ENCODE results near the gene FBXL22.
"Not testable (repeated sequence)": the region's sequence is repeated elsewhere in the genome, so short reads cannot be mapped to it uniquely, and the experiment has no call there.

FBXL22 gene

DNA sequence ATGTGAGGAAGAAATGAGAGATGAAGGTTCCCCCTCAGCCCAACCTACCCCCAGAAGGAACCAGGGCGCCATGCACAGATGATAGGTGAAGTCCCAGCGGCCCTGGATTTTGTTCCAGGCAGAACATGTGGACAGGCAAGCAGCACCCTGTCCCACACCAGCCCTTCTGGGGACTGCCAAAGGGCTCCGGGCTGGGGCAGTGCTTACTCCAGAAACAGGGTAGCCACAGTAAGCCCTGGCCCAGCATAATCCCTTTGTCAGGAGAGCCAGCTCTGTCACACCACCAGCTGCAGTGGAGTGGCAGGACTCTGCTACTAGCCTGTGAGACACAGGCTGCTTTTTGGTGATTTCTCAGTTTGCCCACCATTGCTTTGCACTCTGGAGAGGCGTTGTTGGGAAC, 6.3 kb downstream of the FBXL22 start:
- Histone ChIP-seq H3K9ac (ENCODE audit: low read depth, low read length) (no peak overlapping the region), H3K9me3 (ENCODE audit: insufficient read depth, low read depth, low read length) (no peaks in the 10 kb centered on the region), H3K27ac (ENCODE audit: low read length) (no peak overlapping the region), H3K36me3 (ENCODE audit: insufficient read depth, low read depth, low read length) (peaks cover 7% of the 10 kb centered on the region; the same call in 1 of the 2 replicates), H3K4me3 (ENCODE audit: low read length) (no peak overlapping the region), H3K4me1 (ENCODE audit: insufficient read depth, low read length) (peaks cover 7% of the 10 kb centered on the region; the same call in 1 of the 2 replicates), H3K27me3 (ENCODE audit: insufficient read depth, low read length) (peaks cover 46% of the 10 kb centered on the region)

DNA sequence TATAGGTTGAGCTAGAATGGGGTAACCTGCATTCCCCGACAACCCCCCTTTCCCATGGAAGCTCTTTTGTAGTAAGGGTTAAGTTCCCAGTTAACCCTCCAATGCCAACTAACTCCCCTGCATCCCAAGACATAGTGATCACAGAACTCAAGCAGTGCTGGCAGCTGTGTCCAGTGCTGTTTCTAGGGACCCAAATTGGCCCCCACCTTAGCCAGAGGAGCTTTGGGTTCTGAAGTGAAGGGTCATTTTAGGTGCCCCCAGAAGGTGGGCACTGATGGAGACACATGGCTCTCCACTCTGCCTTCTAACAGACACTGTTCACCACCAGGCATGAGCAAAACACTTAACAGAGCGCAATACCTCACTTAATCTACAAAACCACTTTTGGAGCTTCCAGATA, 7.1 kb downstream of the FBXL22 start:
- no peak overlapping the region for H3K4me3 ChIP-seq (ENCODE audit: low read length)
- peaks cover 38% of the 10 kb centered on the region for H3K27me3 ChIP-seq (ENCODE audit: insufficient read depth, low read length)
- no peak overlapping the region for H3K27ac ChIP-seq (ENCODE audit: low read length)

DNA sequence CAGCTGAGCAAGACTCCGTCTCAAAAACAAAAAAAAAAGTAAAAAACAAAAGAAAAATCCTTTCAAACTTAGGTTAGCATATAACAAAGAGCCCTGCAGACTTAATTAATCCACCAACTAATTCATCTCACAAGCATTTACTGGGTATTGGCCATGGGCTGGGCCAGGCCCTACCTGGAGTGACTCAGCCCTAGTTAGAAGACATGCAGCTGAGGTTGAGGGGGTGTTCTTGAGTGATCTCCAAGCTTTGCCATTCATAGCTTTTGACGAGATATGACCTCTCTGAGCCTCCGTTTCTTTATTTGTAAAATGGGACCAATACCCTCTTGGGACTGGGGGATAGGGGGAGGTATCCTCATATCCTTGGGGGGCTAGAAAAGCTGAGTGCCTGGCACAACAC, 7.8 kb downstream of the FBXL22 start:
- H3K9ac ChIP-seq (ENCODE audit: low read depth, low read length) = no peak overlapping the region

More for the DNA sequence above, 7.1 kb downstream of the FBXL22 start:
- Histone ChIP-seq H3K36me3 (ENCODE audit: insufficient read depth, low read depth, low read length) (peaks cover 14% of the 10 kb centered on the region; the same call in 1 of the 2 replicates), H3K9me3 (ENCODE audit: insufficient read depth, low read depth, low read length) (no peaks in the 10 kb centered on the region), H3K9ac (ENCODE audit: low read depth, low read length) (no peak overlapping the region), H3K4me1 (ENCODE audit: insufficient read depth, low read length) (peaks cover 7% of the 10 kb centered on the region; the same call in 1 of the 2 replicates)

DNA sequence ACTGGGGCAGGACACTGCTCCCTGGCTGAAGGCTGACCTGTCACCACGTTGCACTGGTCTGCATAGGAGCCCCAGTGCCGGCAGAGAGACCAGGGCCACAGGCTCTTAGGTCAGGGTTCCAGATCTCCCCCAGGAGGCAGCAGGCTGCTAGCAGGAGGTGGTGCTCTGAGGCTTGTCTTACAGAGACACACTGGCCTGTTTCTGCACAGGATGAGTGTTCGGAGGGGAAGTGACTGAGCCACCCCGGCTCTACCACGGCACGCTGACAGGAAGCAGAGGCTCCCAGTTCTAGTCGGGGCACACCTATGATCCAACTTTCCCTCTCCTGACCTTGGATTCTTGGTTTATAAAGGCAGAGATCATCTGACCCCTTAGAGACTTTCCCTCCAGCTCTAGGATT, 8.6 kb downstream of the FBXL22 start:
- no peak overlapping the region for H3K9ac ChIP-seq (ENCODE audit: low read depth, low read length)
- H3K27ac ChIP-seq (ENCODE audit: low read length) = no peak overlapping the region
- peaks cover 19% of the 10 kb centered on the region; the same call in 1 of the 2 replicates for H3K36me3 ChIP-seq (ENCODE audit: insufficient read depth, low read depth, low read length)
- H3K4me1 ChIP-seq (ENCODE audit: insufficient read depth, low read length) = peaks cover 7% of the 10 kb centered on the region; the same call in 1 of the 2 replicates
- H3K9me3 ChIP-seq (ENCODE audit: insufficient read depth, low read depth, low read length) = no peaks in the 10 kb centered on the region
- H3K4me3 ChIP-seq (ENCODE audit: low read length) = no peak overlapping the region
- H3K27me3 ChIP-seq (ENCODE audit: insufficient read depth, low read length) = peaks cover 27% of the 10 kb centered on the region

More for the DNA sequence above, 7.8 kb downstream of the FBXL22 start:
- Histone ChIP-seq H3K27ac (ENCODE audit: low read length) (no peak overlapping the region), H3K4me3 (ENCODE audit: low read length) (no peak overlapping the region), H3K36me3 (ENCODE audit: insufficient read depth, low read depth, low read length) (peaks cover 19% of the 10 kb centered on the region; the same call in 1 of the 2 replicates), H3K4me1 (ENCODE audit: insufficient read depth, low read length) (peaks cover 7% of the 10 kb centered on the region; the same call in 1 of the 2 replicates), H3K27me3 (ENCODE audit: insufficient read depth, low read length) (peaks cover 33% of the 10 kb centered on the region), H3K9me3 (ENCODE audit: insufficient read depth, low read depth, low read length) (no peaks in the 10 kb centered on the region)

DNA sequence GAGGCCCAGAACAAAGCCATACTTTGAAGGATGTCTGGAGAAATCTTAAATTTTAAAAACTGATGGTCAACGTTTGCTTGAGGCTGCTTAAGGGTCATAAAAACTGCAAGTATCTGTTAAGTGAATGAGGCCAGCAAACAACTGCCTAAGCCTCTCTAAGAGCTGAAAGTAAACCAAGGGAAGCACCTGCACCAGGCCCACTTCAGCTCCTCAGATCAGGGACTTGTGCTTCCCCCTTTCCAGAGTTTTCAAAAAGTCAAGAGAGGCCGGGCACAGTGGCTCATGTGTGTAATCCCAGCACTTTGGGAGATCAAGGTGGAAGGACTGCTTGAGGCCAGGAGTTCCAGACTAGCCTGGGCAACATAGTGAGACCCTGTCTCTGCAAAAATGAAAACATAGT, 9.1 kb downstream of the FBXL22 start:
- Histone ChIP-seq H3K36me3 (ENCODE audit: insufficient read depth, low read depth, low read length) (peaks cover 21% of the 10 kb centered on the region; the same call in 1 of the 2 replicates), H3K9ac (ENCODE audit: low read depth, low read length) (no peak overlapping the region), H3K27ac (ENCODE audit: low read length) (no peak overlapping the region), H3K9me3 (ENCODE audit: insufficient read depth, low read depth, low read length) (no peaks in the 10 kb centered on the region), H3K27me3 (ENCODE audit: insufficient read depth, low read length) (peaks cover 22% of the 10 kb centered on the region), H3K4me3 (ENCODE audit: low read length) (no peak overlapping the region), H3K4me1 (ENCODE audit: insufficient read depth, low read length) (peaks cover 7% of the 10 kb centered on the region; the same call in 1 of the 2 replicates)

DNA sequence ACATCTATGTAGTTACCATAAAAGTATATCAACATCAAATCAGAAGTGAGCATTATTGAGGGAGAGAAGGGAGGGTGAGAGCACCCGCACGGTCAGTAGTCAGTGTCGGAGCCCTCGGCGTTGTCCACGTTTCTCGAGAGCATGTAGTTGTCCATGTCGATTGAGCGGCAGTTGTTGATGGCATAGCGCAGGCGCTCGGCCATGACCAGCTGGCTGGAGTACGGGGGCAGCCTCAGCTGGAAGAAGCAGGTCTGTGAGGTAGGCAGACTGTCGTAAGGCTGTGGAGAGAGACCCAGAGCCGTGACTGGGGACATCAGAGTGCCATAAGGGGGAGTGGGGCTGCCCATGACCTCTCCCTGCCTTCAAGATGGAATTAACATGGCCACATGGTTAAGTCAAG, 11.8 kb downstream of the FBXL22 start:
- Histone ChIP-seq H3K9me3 (ENCODE audit: insufficient read depth, low read depth, low read length) (no peaks in the 10 kb centered on the region), H3K9ac (ENCODE audit: low read depth, low read length) (no peak overlapping the region), H3K4me3 (ENCODE audit: low read length) (no peak overlapping the region), H3K36me3 (ENCODE audit: insufficient read depth, low read depth, low read length) (peaks cover 24% of the 10 kb centered on the region; the same call in 1 of the 2 replicates), H3K27ac (ENCODE audit: low read length) (no peak overlapping the region), H3K4me1 (ENCODE audit: insufficient read depth, low read length) (0 out of 2 replicates have a peak, but pooled peaks cover 2% of the 10 kb centered on the region), H3K27me3 (ENCODE audit: insufficient read depth, low read length) (no peaks in the 10 kb centered on the region)

DNA sequence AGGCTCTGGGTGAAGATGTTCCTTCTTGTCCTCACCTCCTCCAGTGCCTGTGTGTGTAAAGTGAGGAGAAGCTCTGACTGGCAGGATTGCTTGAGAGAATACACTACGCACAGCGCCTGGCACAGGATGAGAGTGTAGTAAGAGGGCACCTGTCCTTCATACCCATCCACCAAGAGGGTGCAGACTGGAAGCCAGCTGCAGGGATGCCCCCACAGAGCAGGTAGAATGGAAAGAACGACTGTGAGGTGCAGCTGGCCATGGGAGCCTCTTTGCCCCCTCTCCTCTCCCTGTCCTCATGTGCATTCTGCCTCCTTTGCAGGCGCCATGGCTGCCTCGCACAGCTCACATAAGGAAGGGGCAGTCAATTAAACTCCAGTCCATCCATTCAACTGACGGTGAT, 12.3 kb downstream of the FBXL22 start:
- Histone ChIP-seq H3K4me1 (ENCODE audit: insufficient read depth, low read length) (0 out of 2 replicates have a peak, but pooled peaks cover 2% of the 10 kb centered on the region), H3K27me3 (ENCODE audit: insufficient read depth, low read length) (no peaks in the 10 kb centered on the region), H3K9ac (ENCODE audit: low read depth, low read length) (no peak overlapping the region), H3K4me3 (ENCODE audit: low read length) (no peak overlapping the region), H3K36me3 (ENCODE audit: insufficient read depth, low read depth, low read length) (peaks cover 25% of the 10 kb centered on the region; the same call in 1 of the 2 replicates), H3K9me3 (ENCODE audit: insufficient read depth, low read depth, low read length) (no peaks in the 10 kb centered on the region), H3K27ac (ENCODE audit: low read length) (no peak overlapping the region)

DNA sequence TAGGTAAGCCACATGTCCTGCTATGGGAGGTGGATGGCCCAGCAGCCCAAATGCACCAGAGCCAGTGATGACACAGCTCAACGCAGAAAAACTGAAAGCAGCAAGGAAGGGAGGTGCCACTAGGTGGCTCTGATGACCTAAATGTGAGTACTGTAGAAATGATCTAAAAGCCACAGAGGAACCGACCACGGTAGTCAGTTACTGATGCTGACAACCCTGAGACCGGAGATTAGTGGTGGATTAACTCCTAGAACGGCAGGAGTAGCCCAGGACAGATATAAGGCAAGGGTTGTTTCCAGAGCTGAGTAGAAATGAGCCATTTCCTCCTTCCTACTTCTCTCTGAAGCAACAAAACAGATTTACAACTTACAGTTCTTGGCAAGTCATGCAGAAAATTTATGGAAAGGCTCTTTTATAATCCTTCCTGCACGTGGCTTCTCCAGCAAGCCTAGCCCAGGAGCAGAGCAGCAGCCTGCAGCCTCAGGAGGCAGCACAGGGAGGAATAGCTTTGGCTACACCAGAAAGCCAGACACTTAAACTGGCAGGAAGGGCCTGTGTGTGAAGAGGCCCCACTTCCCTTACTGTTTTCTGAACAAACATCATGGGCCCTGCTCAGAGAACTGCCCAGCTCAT, 13.1 kb downstream of the FBXL22 start:
- Histone ChIP-seq H3K36me3 (ENCODE audit: insufficient read depth, low read depth, low read length) (peaks cover 32% of the 10 kb centered on the region; the same call in 1 of the 2 replicates), H3K27me3 (ENCODE audit: insufficient read depth, low read length) (no peaks in the 10 kb centered on the region), H3K27ac (ENCODE audit: low read length) (no peak overlapping the region), H3K4me3 (ENCODE audit: low read length) (no peak overlapping the region), H3K4me1 (ENCODE audit: insufficient read depth, low read length) (0 out of 2 replicates have a peak, but pooled peaks cover 2% of the 10 kb centered on the region), H3K9me3 (ENCODE audit: insufficient read depth, low read depth, low read length) (no peaks in the 10 kb centered on the region), H3K9ac (ENCODE audit: low read depth, low read length) (no peak overlapping the region)

DNA sequence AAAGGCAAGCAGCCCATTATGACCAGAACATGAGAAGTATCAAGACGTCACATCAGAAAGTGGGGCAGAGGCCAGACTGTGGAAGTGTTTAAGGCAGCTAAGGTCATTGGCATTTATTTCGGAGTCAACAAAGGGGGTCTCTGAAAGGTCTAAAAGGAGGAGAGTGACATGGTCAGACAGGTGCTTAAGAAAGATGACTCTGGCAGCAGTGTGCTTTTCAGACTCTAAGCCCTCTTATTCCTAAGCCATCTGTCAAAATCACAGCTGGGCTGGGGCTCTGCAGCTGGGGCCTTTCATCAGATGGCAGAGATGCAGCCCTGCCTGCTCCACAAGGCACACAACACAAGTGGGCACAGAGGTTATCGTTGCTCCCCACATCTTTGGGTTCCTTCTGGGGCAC, 14.0 kb downstream of the FBXL22 start:
- Histone ChIP-seq H3K36me3 (ENCODE audit: insufficient read depth, low read depth, low read length) (peaks cover 32% of the 10 kb centered on the region; the same call in 1 of the 2 replicates), H3K4me1 (ENCODE audit: insufficient read depth, low read length) (0 out of 2 replicates have a peak, but pooled peaks cover 2% of the 10 kb centered on the region), H3K27me3 (ENCODE audit: insufficient read depth, low read length) (no peaks in the 10 kb centered on the region), H3K4me3 (ENCODE audit: low read length) (no peak overlapping the region), H3K9me3 (ENCODE audit: insufficient read depth, low read depth, low read length) (no peaks in the 10 kb centered on the region), H3K9ac (ENCODE audit: low read depth, low read length) (no peak overlapping the region), H3K27ac (ENCODE audit: low read length) (no peak overlapping the region)

DNA sequence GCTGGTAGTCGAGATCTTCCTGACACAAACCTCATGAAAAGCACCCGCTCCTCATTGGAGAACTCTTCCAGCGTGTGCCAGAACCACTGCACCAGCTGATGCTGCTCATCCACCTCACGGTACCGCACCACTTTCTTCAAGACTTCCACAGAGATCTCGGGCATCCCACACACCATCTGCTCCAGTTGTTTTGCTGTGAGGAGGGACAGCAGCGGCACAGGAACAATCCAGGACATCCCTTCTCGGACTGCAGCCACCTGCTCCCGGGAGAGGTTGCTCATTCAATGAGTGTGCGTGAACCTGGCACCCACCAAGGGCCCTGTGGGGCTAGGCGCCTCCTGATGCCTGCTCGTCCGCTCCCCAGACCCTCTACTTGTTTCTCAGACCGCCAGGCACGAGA, 15.1 kb downstream of the FBXL22 start:
- 0 out of 2 replicates have a peak, but pooled peaks cover 2% of the 10 kb centered on the region for H3K4me1 ChIP-seq (ENCODE audit: insufficient read depth, low read length)
- H3K4me3 ChIP-seq (ENCODE audit: low read length) = no peak overlapping the region
- no peak overlapping the region for H3K27ac ChIP-seq (ENCODE audit: low read length)
- H3K9ac ChIP-seq (ENCODE audit: low read depth, low read length) = no peak overlapping the region
- no peaks in the 10 kb centered on the region for H3K9me3 ChIP-seq (ENCODE audit: insufficient read depth, low read depth, low read length)
- no peaks in the 10 kb centered on the region for H3K27me3 ChIP-seq (ENCODE audit: insufficient read depth, low read length)
- H3K36me3 ChIP-seq (ENCODE audit: insufficient read depth, low read depth, low read length) = peaks cover 32% of the 10 kb centered on the region; the same call in 1 of the 2 replicates

DNA sequence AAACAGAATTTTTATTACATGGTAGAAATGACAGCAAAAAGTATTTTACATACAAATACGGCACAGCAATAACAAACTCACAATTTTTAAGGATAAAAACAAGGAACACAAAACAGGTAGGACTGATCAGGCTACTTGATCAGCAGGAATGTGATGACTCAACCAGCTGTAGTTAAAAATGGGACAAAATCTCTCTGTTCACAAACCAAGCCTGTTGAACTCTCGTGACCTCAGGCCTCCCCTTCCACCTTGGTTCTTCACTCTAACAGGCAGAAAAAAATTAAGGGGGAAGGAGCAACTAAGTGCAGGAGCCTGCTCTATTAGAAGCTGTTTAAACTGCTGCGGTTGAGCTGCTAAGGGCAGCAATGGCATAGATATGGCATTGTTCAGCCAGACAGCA, 18.7 kb downstream of the FBXL22 start:
- Histone ChIP-seq H3K9me3 (ENCODE audit: insufficient read depth, low read depth, low read length) (no peaks in the 10 kb centered on the region), H3K4me3 (ENCODE audit: low read length) (no peak overlapping the region), H3K4me1 (ENCODE audit: insufficient read depth, low read length) (no peaks in the 10 kb centered on the region), H3K27ac (ENCODE audit: low read length) (no peak overlapping the region), H3K27me3 (ENCODE audit: insufficient read depth, low read length) (no peaks in the 10 kb centered on the region), H3K36me3 (ENCODE audit: insufficient read depth, low read depth, low read length) (peaks cover 13% of the 10 kb centered on the region; the same call in 1 of the 2 replicates), H3K9ac (ENCODE audit: low read depth, low read length) (no peak overlapping the region)

DNA sequence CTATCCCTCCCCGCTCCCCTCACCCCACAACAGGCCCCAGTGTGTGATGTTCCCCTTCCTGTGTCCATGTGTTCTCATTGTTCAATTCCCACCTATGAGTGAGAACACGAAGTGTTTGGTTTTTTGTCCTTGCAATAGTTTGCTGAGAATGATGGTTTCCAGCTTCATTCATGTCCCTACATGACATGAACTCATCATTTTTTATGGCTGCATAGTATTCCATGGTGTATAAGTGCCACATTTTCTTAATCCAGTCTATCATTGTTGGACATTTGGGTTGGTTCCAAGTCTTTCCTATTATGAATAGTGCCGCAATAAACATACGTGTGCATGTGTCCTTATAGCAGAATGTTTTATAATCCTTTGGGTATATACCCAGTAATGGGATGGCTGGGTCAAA, 20.0 kb downstream of the FBXL22 start:
- not testable (repeated sequence) for H3K9me3 ChIP-seq (ENCODE audit: insufficient read depth, low read depth, low read length); H3K27ac ChIP-seq (ENCODE audit: low read length); H3K4me3 ChIP-seq (ENCODE audit: low read length); H3K27me3 ChIP-seq (ENCODE audit: insufficient read depth, low read length); H3K4me1 ChIP-seq (ENCODE audit: insufficient read depth, low read length); H3K9ac ChIP-seq (ENCODE audit: low read depth, low read length)
- H3K36me3 ChIP-seq (ENCODE audit: insufficient read depth, low read depth, low read length) = peaks cover 12% of the 10 kb centered on the region; the same call in 1 of the 2 replicates

Data from iPS-20b (cell line).